MCF 10A (cell line): ENCODE data around the gene PPP3CB. TPM values are rescaled to one million over a fixed set of nuclear protein-coding genes. Genes with fewer than 3 reads are reported as not detected.

Source experiments
- BruUV-seq: library from RNA; stranded (reverse); fragments of 400-500 nt; replicated peaks from 2 replicates; lab custom pipeline; 2021; lab: Mats Ljungman, UMichigan
- CTCF ChIA-PET: fragments of 300-600 bp; sonication (Branson Sonifier 250); formaldehyde crosslinking; extraction: SDS; loops from one replicate; lab custom pipeline; 2021; ENCODE audit warnings: antibody characterized with exemption, inconsistent platforms; lab: Yijun Ruan, JAX
- POLR2A ChIA-PET: fragments of 300-600, 350-650 bp; sonication (Branson Sonifier 250); formaldehyde crosslinking; extraction: SDS; loops from one replicate; lab custom pipeline; 2020; ENCODE audit warnings: antibody characterized with exemption, inconsistent platforms; lab: Yijun Ruan, JAX
- DNase-seq: peaks from one replicate; pipeline ENCODE4 v3.0.0-alpha.2; 2018; ENCODE audit not compliant: unreplicated experiment
- H3K27ac Mint-ChIP-seq: one replicate; pipeline ENCODE4 v1.8.0; 2022; ENCODE audit warnings: mild to moderate bottlenecking, low read depth, mixed read lengths; ENCODE audit not compliant: unreplicated experiment
- H3K27me3 Mint-ChIP-seq: one replicate; pipeline ENCODE4 v1.8.0; 2022; ENCODE audit warnings: mixed read lengths; ENCODE audit not compliant: insufficient read depth, unreplicated experiment
- H3K36me3 Mint-ChIP-seq: one replicate; pipeline ENCODE4 v1.8.0; 2022; ENCODE audit warnings: mild to moderate bottlenecking, moderate library complexity, mixed read lengths; ENCODE audit not compliant: insufficient read depth, unreplicated experiment
- H3K4me1 Mint-ChIP-seq: one replicate; pipeline ENCODE4 v1.8.0; 2022; ENCODE audit warnings: mixed read lengths; ENCODE audit not compliant: insufficient read depth, unreplicated experiment
- H3K4me3 Mint-ChIP-seq: one replicate; pipeline ENCODE4 v1.8.0; 2022; ENCODE audit warnings: mild to moderate bottlenecking, moderate library complexity, mixed read lengths; ENCODE audit not compliant: unreplicated experiment
- H3K9me3 Mint-ChIP-seq: one replicate; pipeline ENCODE4 v1.8.0; 2022; ENCODE audit warnings: mixed read lengths; ENCODE audit not compliant: unreplicated experiment
- CTCF ChIP-seq: fragments of 200-600 bp; IDR thresholded peaks from one replicate; pipeline ENCODE4 v1.8.0; 2022; ENCODE audit warnings: antibody characterized with exemption, mild to moderate bottlenecking; ENCODE audit not compliant: unreplicated experiment
- intact Hi-C: fragments of 100-400 bp; cut with micrococcal nuclease; formaldehyde crosslinking; loops from 2 replicates; pipeline ENCODE4 v1.14.1; 2022
- total RNA-seq: library from RNA; stranded (reverse); gene quantifications from 2 replicates; pipeline ENCODE4 v1.2.3, GENCODE V29; 2022

PPP3CB gene
- total RNA-seq, 1 experiment from 2014 or later: 37.4 TPM

- intact Hi-C loops: no loop called here
- no peak for DNase-seq
- no peak overlapping the region for H3K4me3 Mint-ChIP-seq
- TF ChIP-seq CTCF: no peak
- ChIA-PET POLR2A (interaction anchor here (0.6 to 1.4 kb wide), 3 partner anchors 36 to 222 kb away, joined by 3 to 4 read pairs (median 3); no protein-coding TSS in a partner anchor), CTCF (interaction anchor here (0.6 to 3.0 kb wide), 3 partner anchors 10 to 132 kb away, joined by 3 to 15 read pairs (median 3); no protein-coding TSS in a partner anchor)
- no peaks in the 10 kb centered on the region for H3K4me1 Mint-ChIP-seq
- H3K9me3 Mint-ChIP-seq: no peaks in the 10 kb centered on the region
- H3K27me3 Mint-ChIP-seq: no peaks in the 10 kb centered on the region
- no peak overlapping the region for H3K27ac Mint-ChIP-seq
- H3K36me3 Mint-ChIP-seq: peaks cover 57% of the 10 kb centered on the region
- BruUV-seq: no TSS peak
Measured at GRCh38 chr10:73519336-73519735, 23.5 kb upstream of the PPP3CB start.

- Mint-ChIP-seq H3K4me1 (no peaks in the 10 kb centered on the region), H3K4me3 (no peak overlapping the region), H3K27me3 (no peaks in the 10 kb centered on the region), H3K9me3 (no peaks in the 10 kb centered on the region), H3K36me3 (peaks cover 62% of the 10 kb centered on the region), H3K27ac (no peak overlapping the region)
- DNase-seq: peak; percentile 14
- BruUV-seq: no TSS peak
- POLR2A ChIA-PET: interaction anchor here (0.6 to 0.9 kb wide), 5 partner anchors 18 to 464 kb away, joined by 3 to 4 read pairs (median 3); no protein-coding TSS in a partner anchor
- TF ChIP-seq CTCF: no peak
- intact Hi-C loops: no loop called here
- CTCF ChIA-PET: interaction anchor here (0.7 to 0.9 kb wide), 4 partner anchors 11 to 126 kb away, joined by 3 to 4 read pairs (median 3); no protein-coding TSS in a partner anchor
Measured at GRCh38 chr10:73517166-73517888, 21.5 kb upstream of the PPP3CB start.

GRCh38 chr10:73512207-73512743 lies 16.5 kb upstream of the PPP3CB start:
- no peak overlapping the region for H3K27ac Mint-ChIP-seq
- peaks cover 37% of the 10 kb centered on the region for H3K36me3 Mint-ChIP-seq
- no peaks in the 10 kb centered on the region for H3K9me3 Mint-ChIP-seq
- ChIA-PET CTCF (interaction anchor here (0.6 to 2.5 kb wide), 5 partner anchors 17 to 863 kb away, joined by 3 to 12 read pairs (median 4); no protein-coding TSS in a partner anchor), POLR2A (no interaction called here)
- H3K27me3 Mint-ChIP-seq: no peaks in the 10 kb centered on the region
- no peak for TF ChIP-seq CTCF
- no TSS peak for BruUV-seq
- no peak overlapping the region for H3K4me3 Mint-ChIP-seq
- intact Hi-C loops: no loop called here
- no peaks in the 10 kb centered on the region for H3K4me1 Mint-ChIP-seq
- no peak for DNase-seq

GRCh38 chr10:73509695-73510094 lies 13.9 kb upstream of the PPP3CB start:
- Mint-ChIP-seq H3K36me3 (peaks cover 29% of the 10 kb centered on the region), H3K27ac (no peak overlapping the region), H3K27me3 (no peaks in the 10 kb centered on the region), H3K4me1 (no peaks in the 10 kb centered on the region), H3K9me3 (no peaks in the 10 kb centered on the region), H3K4me3 (no peak overlapping the region)
- BruUV-seq: no TSS peak
- POLR2A ChIA-PET: interaction anchor here (0.7 kb wide), 1 partner anchor 115 kb away, joined by 4 read pairs; no protein-coding TSS in a partner anchor
- intact Hi-C loops: no loop called here
- TF ChIP-seq CTCF: no peak
- CTCF ChIA-PET: interaction anchor here (0.6 to 1.2 kb wide), 4 partner anchors 12 to 776 kb away, joined by 3 to 4 read pairs (median 4); no protein-coding TSS in a partner anchor
- DNase-seq: no peak
